ENCODE measurements around the gene SNX7.
A peak's percentile ranks its signal among the peaks of the same experiment; 100 is the strongest.

SNX7 gene, protein sequence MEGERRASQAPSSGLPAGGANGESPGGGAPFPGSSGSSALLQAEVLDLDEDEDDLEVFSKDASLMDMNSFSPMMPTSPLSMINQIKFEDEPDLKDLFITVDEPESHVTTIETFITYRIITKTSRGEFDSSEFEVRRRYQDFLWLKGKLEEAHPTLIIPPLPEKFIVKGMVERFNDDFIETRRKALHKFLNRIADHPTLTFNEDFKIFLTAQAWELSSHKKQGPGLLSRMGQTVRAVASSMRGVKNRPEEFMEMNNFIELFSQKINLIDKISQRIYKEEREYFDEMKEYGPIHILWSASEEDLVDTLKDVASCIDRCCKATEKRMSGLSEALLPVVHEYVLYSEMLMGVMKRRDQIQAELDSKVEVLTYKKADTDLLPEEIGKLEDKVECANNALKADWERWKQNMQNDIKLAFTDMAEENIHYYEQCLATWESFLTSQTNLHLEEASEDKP

DNA sequence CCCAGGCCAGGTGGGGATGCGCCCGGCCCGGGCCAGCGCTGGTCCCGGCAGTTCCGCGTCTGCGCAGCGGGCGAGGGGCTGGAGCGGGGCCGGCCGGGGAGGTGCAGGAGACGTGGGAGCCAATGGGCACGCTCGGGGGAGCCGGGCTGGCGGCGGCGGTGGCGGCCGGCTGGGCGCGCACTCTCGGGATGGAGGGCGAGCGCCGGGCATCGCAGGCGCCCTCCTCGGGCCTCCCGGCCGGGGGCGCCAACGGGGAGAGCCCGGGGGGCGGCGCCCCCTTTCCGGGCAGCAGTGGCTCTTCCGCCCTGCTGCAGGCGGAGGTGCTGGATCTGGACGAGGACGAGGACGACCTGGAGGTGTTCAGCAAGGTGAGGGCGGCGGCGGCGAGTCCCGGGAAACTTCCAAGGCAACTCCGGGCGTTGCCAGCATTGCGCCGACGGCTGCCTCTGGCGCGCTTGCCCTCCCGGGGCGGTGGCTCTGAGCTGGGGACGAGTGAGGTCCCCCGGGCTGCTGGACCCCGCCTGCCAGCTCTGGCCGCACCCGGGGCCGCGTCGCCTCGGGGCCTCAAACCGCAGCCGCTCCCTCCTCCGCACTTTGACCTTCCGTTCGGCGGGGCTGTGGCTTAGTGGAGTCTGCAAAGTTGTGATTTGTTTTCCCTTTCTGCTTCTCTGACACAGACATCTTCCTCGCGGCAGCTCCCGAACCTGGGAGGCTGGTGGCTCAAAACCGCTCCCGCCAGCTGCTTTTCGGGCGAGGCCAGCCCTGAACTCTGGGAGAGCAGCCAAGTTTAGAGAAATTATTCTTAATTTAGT, at the start of gene SNX7:
Gene SNX7 (plus strand): TSS at position 178 of the 812 bp plus-strand sequence. CDS start 11 bp downstream, at position 189.
- no peak for DNase-seq (ENCODE audit: low read depth)

DNA sequence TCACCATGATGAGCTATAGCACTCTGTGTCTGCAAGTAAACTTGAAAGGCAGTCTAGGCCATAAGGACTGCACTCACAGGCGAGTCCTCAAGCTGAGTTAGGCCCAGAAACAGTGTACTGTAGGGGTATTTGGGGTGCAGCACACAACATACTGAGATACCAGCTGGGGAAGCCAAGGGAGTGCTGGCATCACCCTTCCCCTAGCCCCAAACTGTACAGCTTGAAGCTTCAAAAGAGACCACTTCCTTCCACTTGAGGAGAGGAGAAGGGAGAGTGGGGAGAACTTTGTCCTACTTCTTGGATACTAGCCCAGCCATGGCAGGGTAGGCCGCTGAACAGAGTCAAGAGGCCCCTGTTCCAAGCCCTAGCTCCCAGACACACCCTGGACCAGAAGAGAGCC, 24.2 kb upstream of the SNX7 start:
- DNase-seq (ENCODE audit: low read depth) = no peak

DNA sequence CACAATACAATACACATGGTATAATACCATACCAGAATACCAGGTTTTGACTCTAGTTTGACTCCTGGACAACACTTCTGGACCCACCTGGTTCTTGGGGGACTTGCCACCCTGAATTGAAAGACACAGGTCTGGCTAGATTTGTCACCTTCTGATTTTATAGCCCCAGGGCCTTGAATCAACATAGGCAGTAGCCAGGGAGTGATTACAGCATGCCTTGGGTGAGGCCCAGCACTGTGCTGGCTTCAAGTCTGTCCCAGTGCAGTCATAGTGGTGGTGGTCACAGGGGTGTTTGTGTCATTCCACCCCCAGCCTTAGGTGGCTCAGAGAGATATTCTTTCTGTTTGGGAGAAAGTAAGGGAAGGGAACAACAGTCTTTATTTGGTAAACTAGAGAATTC, 23.3 kb upstream of the SNX7 start:
- DNase-seq (ENCODE audit: low read depth) = no peak

DNA sequence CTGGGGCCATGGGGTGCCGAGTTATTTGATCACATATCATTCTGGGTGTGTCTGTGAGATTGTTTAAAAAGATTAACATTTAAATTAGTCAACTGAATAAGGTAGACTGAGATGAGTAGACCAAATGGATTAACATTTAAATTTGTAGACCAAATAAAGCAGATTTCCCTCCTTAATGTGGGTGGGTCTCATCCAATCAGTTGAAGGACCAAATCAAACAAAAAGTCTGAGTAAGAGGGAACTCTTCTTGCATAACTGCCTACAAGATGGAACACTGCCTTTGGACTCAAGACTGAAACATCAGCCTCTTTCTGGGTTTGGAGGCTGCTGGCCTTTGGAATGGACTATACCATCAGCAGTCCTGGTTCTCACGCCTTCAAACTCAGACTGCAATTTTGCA, 17.0 kb upstream of the SNX7 start:
- DNase-seq (ENCODE audit: low read depth) = no peak

DNA sequence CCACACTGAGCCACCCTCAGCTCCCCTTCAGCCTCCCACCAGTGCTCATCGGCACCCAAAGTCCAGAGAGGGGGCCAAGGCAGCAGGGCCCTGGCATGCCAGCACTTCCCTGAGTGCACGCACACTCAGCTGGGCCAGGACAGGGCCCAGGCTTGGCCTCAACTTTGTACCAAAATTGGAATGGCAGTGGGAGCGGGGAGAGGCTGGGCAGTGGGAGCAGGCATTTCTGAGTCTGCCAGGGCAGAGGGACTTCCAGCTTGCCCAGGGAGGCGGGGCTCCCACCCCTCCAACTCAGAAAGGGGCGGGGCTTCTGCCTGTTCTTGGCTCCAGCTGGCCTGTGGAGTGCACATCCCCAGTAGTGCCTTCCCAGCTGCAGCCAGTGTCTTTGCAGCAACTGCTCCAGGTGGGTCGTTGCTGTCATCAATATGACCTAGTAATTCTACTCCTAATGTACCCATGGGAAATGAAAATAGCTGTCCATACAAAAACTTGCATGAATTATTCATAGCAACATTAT, 10.3 kb upstream of the SNX7 start:
- DNase-seq (ENCODE audit: low read depth) = no peak

DNA sequence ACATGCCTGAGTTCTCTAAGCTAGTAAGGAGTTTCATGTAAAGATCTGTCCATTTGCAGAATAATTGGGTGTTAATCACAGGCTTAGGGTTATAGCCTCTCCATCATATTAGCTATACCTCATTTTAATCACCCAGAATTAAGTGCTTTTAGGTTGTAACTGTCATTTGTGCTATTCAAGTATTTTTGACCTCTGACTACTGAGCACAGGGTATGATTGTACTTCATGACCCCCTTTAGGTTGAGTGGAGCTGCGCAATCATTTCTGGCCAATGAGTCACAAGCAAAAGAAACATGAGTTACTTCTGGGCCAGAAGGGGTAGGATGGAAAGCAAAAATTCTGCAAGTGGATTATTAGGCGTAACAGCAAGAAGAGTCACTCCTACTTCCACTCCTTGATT, 8.4 kb upstream of the SNX7 start:
- no peak for DNase-seq (ENCODE audit: low read depth)

DNA sequence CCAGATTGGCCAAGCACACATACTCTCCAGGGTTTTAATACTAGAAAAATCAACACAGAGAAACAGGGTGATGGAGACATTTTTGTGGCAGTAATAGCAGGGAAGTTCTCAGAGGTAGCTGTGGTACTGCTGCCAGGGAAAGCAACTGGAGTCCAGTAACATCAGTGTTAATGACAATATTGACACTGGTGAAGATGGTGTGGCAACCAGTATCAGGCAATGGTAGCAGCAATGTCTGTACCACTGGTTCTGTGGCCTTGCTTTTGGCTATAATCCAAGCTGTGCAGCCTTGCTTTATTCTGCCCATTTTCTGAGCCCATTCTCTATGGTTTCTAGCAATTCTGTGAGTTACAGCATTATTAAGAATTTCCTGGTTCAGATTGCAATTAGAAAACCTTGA, 1.6 kb upstream of the SNX7 start:
- DNase-seq (ENCODE audit: low read depth) = no peak

DNA sequence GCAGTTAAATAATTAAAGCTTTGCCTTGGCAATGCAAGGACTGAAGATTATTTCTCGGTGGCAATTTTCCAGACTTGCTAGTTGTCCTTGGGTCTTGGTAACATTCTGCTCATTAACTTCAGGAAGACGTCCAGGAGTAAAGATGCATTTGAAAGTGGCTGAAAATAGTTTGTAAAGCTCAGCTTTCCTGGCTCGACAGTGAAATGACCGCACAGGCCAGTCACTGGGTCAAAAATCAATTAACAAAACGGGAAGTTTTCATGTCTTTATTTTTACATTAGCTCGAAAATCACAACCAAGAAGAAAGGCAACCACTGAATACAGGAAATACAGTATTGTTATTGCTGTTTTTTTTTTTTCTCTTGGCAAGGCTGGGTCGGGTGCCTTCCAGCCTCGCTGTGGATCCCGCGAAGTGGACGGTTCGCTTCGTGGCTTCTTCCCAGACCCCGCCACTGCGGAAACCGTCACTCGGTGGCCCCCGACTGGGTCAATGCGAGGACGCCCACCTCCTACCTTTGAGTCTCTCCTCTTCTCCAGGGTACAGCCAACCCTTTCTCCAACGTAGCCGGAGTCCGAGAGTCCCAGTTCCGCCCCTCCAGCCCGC, 479 bp upstream of the SNX7 start:
- DNase-seq (ENCODE audit: low read depth) = no peak

DNA sequence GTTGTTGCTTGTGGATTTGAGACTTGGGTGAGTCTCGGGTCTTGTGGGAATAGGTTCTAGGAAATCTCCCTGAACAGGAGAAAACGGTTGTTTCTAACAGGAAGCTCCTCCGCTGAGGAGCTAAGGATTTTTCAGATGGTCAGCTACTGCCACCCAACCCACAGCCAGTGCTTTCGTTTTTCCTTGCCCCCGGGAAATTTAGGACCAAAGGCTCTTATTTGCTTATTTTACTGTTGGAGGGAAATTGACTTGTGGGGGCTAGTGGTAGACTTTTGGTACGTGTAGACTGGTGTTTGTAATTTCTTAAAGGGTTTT, 792 bp downstream of the SNX7 start:
- DNase-seq (ENCODE audit: low read depth) = no peak

DNA sequence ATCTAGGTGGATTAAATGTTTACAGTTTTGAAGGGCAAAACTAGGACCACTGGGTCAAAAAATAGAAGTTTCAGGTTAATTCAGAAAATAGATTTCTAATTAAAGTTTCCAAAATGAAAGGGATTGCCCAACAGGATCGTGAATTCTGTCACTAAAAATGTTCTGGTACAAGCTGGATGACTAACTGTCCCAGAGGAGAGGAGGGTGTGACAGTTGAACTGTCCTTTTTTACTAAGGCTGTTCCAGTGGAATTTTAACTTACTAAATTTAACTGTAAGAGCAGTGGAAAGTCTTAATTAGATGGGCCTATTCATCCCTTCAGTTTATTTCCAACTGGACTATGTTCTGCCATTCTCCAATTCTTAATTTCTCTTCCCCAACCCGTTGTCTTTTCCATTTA, 7.2 kb downstream of the SNX7 start:
- no peak for DNase-seq (ENCODE audit: low read depth)

DNA sequence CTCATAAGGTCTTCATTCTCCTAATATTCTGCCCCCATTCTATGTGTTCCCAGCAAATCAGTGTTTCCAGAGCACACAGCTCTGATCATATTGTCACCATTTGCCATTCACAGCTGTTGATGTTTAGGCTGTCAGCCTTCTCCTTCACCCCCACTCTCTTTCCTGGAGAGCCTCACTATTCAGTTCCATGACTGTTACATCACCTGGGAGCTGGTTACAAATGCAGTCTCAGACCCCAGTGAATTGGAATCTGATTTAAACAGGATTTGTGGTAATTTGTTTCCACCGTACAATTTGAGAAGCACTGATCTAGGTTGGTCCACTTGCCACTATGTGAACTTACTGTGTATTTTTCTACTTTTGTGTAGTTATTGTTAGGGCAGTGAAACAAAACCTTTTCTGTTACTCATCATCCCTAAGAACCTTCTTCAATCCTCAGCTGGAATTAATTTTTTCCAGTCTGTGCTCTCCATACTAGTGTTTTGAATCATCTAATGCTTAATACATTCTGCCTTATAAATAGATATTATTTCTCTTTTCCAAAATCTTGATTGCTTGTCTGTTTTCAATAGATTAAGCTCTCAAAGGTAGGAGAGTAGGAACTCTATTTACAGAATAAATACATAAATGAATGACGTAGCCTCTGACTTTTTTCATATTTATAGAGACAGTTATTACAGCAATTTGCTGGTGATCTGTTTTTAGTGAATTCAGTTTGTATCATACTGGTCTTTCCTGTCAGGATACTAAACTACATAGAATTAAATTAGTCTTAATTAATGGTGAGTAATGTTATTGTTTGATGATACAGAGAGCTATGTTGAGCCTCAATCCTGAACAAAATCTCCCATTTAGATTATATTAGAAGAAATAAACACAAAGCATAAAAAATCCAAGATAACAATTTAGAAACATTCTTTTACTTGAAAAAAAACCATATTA, 8.1 kb downstream of the SNX7 start:
- DNase-seq (ENCODE audit: low read depth) = peak; percentile 41

DNA sequence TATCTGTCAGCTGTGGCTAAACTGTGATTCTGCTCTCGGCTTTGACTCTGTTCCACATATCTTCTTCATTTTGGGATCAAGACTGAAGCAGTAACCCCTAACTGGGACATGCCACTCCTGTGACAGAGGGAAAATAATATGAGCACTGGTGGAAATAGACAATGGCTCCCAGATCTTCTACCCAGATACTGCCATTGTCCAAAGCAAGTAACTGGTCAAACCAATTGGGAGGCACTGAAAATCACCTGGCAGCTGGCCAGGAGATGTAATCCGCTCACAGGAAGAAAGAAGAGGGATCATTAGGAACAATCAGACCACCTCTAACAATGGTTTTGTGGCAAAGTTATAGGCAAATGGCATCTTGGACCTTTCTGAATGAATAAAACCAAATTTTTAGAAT, 10.7 kb downstream of the SNX7 start:
- no peak for DNase-seq (ENCODE audit: low read depth)

DNA sequence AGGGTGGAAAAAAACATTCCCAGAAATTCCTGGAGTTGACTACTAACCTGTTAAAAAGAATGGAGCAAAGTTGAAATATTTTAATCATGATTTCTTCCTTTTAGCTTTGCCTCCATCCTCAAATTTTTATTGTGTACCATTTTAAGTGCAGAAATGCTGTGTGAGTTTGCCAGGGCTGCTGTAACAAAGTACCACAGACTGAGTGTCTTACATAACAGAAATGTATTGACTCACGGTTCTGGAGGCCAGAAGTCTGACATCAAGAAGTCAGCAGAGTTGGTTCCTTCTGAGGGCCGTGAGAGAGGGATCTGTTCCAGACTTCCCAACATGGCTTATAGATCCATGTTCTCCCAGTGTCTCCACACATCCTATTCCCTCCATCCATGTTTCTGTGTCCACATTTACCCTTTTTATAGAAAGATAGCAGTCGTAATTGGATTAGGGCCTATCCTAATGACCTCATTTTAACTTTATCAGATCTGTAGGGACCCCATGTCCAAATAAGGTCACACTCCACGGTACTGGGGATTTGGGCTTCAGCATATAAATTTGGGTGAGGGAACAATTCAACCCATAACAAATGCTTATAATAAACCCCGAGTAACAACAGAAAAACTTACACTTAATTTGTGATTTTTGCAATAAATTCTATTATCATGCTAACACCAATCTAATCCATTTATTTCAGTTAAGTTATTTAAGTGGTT, 12.7 kb downstream of the SNX7 start:
- no peak for DNase-seq (ENCODE audit: low read depth)

DNA sequence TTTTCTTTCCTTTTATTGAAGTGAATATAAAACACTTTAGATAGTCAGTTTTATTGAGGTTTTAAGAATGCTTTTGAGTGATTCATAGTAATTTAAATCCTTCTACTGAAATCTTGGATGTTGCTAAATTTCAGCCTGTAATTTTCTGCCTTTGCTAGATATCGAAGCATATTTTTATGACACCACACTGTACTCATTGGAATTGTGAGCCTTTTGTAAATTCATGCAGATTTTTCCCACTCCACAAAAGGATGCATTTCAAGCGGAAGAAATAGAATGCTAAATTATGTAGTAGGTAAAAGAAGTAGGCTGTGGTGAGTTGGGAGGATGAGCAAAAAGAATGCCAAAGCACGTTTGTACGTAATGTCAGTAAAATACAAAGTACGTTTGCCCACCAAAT, 13.8 kb downstream of the SNX7 start:
- DNase-seq (ENCODE audit: low read depth) = no peak

DNA sequence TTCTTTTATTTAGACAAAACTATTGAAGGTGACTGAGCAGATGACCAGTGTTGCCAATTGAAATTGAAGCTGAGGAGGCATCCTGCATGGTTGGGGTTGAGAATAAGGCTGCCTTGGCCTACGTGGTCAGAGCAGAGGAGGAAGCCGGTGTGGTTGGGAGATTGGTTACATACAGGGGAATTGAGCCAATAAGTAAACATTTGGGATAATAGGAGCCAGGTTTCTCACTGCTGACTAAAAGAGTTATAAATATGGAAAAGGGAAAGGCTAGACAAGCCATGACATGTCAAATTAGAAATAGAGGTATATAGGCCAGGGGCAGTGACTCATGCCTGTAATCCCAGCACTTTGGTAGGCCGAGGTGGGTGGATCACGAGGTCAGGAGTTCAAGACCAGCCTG, 15.8 kb downstream of the SNX7 start:
- DNase-seq (ENCODE audit: low read depth) = peak; percentile 68

DNA sequence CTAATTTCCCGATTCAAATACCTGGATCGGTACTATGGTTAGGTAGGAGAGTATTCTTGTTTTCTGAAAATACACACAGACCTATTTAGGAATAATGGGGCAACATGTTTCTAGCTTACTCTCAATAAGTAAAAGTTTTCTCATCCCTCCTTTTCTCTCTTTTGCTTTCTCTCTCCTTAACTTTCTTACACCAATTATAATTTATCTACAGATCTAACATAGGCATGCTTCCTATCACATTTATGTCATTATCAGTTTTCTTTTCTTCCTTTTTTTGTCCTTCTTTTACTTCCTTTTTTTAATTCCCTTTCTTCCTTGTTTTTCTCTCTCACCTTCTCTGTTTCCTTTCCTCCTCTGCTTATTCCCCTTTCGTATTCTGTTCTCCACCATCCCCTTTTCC, 20.3 kb downstream of the SNX7 start:
- no peak for DNase-seq (ENCODE audit: low read depth)

DNA sequence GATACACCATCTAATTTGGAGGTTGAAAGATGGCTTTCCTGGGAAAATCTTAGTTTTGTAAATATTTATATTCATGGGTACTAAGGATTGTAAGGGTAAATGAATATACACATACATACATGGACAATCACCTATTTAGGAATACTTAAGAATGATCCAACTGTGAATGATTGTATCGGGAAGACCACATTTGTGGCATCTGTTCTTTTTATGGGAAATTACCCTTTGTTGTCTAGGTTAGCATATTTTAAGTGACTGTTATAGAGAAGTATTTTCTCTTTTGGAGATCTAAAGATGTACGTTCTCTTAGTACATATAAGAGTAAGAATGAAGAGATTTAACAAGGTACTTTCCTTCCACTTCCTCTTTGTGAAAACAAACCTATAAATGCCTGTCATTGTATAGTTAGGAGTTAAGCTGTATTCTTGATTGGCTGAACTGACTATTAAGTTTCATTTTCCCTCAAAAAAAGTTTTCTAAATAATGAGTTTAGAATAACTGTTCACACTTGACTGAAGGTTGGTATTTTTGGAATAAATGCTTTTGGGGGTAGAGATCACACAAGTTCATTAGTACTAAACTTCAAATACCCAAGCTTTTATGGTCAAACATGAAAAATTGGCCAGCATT, 26.7 kb downstream of the SNX7 start:
- no peak for DNase-seq (ENCODE audit: low read depth)

DNA sequence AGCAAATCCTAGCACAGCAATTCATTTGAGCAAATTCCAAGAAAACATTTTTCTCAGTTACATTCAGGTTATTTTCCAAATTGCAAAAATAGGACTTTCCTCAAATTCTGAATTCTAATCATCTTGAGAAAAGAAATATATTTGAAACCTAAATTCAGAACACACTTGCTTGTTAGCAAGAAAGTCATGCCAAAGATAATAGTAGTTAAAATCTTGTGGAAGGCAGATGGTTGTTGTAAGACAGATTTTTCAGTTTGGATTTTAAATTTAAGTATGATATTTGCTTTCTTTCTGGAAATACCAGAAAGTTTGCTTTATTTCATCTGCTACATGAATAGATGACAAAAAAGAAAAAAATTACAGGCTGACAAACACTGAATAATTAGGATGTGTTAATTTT, 29.1 kb downstream of the SNX7 start:
- no peak for DNase-seq (ENCODE audit: low read depth)

DNA sequence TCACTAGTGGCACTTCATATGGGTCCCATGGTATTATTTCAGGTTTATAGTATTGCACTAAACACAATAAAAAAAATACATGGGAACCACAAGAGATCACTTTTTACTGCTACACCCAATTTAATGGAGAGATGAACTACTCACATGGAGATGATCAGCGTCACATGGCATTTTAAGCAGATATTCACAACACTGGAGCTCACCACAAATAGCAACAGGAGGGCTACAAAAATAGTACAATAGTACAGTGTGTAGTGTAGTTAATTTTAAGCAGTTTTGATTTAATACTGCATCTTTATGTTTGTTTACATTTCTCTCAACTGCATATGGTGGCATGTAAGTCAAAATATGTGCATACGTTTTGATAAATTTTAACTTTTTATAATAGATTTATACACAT, 31.0 kb downstream of the SNX7 start:
- DNase-seq (ENCODE audit: low read depth) = no peak

DNA sequence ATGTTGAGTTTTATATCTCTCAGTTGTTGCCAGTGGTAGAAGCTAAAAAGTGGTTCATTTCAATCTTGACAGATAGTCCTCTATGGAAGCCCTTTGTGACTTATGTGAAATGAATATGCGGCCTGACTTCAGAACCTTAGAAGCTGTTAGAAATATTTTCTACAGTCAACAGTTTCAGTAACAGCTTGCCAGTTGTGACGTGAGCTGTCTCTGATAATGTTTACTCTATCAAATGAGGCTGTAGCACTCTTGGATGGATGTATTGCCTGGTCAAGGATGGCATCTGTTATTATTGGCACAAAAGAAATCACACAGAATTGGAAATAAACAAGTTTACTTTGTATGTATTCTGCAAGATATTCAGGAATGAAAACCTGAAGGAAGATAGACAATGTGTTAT, 31.9 kb downstream of the SNX7 start:
- no peak for DNase-seq (ENCODE audit: low read depth)

DNA sequence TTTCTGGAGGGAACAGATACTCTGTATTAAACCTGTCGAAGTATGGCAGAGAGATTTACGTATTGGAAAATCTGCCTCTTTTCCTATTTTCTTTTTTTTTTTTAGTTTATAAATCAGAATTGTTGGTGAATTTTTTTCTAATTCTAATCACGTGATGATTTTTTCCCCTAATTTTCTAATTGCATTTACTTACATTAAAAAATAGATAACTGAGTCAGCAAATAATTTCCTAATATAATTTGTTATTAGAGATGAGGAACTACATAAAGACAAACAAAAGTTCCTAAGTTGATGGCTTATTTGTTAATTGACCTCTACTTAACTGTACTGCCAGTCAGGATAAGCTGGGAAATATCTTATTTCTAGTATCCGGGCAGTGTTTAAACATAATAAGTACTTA, 34.6 kb downstream of the SNX7 start:
- no peak for DNase-seq (ENCODE audit: low read depth)

All from non-pigmented ciliary epithelial cell (primary cell).